ENCODE results near the gene IFNLR1.

Gene IFNLR1

GRCh38 chr1:24119859-24120756 lies 67.0 kb downstream of the IFNLR1 start:
- no peak for DNase-seq

DNA sequence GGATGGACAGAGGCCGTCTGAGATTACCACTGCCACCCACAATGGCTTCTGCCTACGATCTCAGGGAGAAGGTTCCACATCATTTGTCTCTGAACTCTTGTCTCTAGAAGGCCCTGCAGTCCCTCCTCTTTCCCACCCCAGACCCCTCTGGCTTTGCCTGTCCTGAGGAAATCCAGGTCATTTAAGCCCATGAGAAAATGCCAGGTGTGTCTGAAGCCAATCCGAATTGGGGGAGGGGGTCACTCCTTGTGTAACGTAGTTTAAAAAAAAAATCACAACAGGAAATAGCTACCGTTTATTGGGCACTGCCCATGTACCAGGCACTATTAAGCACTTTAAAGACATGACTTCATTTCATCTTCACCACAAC lies 67.6 kb downstream of the IFNLR1 start:
- no peak for DNase-seq

DNA sequence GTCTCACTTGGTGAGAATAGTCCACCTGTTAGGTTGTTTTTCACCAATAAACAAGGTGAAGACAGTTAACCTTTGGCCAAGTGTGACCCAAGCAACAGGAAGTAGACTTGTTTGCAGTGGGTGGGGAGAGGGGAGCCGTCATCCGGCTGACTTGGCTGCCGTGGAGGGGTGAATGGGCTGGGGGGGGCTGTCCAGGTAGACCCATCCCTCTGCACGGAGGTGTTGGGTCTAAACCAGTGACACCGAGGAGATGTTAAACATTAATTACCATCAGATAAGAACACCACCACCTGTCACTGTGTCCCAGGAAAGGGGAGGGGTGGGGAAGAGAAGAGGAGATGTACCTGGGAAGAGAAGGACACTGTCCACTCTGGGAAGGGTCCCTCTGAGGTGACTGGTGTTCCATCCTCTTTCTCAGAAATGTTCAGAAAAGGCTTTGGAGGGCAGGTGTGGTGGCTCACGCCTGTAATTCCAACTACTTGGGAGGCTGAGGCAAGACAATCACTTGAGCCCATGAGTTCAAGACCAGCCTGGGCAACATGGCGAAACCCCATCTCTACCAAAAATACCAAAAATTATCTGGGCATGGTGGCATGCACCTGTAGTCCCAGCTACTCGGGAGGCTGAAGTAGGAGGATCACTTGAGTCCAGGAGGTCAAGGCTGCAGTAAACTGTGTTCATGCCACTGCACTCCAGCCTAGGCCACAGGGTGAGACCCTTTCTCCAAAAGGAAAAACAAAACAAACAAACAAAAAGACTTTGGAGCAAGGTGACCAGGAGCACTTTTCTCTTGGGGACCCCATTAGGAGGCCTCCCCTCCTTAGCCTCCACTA lies 68.5 kb downstream of the IFNLR1 start:
- DNase-seq, result no peak

- DNase-seq, result no peak
Observed at GRCh38 chr1:24117722-24118409, 69.2 kb downstream of the IFNLR1 start.

DNA sequence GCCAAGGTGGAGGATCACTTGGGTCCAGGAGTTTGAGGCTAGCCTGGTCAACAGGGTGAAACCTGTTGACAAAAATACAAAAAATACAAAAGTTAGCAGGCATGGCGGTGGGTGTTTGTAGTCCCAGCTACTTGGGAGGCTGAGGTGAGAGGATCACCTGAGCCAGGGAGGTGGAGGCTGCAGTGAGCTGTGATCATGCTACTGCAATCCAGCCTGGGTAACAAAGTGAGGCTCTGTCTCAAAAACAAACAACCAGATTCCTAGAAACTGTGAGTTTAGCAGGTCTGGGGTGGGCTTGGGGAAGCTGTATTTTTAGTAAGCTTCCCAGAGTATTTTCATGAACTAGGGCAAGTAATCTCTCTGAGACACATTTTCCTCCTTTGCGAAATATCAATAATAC lies 70.0 kb downstream of the IFNLR1 start:
- DNase-seq, result no peak

- DNase-seq, result no peak
Observed at GRCh38 chr1:24114753-24115152, 72.3 kb downstream of the IFNLR1 start.

- no peak for DNase-seq
Observed at GRCh38 chr1:24113641-24114033, 73.5 kb downstream of the IFNLR1 start.

DNA sequence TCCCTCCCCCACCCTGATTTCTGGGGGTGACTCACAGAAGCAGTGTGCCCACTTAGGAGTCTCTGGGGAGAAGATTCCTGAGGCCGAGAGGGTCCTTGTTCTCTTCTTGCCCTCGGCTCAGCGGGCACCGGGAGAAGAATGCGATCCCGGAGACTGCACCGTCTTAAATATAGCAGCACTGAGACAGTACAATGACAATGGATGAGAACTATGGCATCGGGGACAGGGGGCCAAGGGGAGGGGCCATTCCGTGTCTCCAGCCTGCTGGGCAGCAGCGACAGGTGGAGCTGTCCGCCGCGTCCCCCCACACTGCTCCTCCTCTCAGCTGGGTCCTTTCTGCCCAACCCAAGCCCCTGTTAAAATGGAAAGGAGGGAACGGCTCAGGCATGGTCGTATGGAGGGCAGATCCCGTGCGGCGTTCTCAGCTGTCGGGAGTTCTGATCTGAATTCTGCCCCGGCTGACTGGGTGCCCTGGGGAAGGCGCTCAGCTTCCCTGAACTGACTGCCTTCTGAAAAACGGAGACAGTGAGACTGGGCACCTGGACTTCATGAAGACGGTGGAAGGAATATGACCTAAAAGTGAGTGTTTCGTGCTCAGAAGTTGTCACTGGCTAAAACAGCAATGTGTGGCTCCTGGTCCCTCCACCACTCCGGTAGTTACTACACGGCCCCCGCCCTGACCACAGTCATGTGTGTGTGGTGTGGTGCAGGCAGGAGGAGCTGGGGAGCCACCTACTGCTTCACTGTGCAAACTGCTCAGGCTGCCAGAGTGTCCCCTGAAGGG lies 74.9 kb downstream of the IFNLR1 start, which contains the start of gene MYOM3:
Gene MYOM3, minus strand, starts transcription at position 140 of the 784 bp plus-strand sequence. CDS start 3,499 bp downstream, outside the sequence.
- peak; percentile 71 for DNase-seq

GRCh38 chr1:24111262-24111995 lies 75.7 kb downstream of the IFNLR1 start:
- no peak for DNase-seq

DNA sequence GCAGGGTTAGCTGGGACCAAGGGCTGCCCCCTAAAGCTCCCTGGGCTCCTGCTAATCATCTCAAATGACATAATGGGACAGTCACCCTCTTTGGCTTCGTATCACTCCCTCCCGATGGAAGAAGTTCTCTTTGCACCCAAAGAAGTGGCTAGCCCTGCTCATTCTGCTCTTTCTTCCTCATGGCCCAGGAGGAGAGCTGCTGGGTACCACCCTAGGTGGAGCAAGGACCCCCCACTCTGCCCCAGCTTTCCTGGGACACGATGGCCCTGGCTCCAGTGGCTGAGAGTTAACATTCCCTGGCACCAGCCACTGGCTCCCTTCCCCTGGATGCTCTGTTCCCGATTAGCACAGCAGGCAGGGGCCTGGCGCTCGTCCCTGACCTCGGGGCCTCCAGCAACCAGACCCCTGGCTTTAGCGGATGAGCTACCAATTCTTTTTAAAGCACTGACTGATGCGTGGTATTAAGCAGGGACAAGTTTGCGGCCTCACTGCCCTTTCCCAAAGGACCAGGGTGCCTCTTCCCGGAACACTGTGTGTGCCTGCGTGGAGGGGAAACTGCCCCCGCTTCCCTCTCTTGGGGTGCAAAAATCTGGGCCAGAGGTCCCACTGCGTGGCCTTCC lies 76.3 kb downstream of the IFNLR1 start:
- DNase-seq, result no peak

DNA sequence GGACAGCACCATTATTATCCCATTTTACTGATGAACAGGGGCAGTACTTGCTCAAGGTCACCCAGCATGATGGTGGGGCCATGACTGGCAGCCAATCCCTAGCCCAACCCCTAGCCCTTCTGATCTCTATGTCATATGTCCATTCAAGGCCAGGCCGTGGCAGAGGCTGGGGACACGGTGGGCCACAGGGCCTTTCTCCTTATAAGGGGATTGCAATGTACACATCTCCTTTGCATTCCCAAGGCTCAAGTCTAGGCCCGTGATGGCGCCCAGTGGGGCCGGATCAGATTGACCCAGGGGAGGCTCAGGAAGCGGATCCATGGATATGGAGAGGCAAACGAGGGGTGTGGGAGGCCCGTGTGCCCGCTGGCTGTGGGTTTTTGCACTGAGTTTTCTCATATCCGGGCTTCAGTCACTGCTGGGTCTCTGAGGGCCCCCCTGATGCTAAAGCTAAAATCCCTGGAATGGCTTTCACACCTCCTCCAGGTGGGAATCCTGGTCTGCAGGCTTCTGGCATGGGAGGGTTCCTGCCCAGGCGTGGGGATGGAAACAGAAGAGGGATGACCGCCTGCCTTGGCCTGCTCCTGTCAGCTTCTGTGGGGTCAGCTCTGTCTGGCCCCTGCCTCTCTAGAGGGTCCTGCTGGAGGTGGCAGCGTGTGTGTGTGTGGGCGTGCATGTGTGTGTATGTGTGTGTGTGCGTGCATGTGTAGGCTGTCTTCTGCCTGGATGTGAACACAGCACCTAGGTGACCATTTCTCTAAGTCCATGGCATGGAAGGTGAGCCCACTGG lies 77.2 kb downstream of the IFNLR1 start:
- DNase-seq, result no peak

DNA sequence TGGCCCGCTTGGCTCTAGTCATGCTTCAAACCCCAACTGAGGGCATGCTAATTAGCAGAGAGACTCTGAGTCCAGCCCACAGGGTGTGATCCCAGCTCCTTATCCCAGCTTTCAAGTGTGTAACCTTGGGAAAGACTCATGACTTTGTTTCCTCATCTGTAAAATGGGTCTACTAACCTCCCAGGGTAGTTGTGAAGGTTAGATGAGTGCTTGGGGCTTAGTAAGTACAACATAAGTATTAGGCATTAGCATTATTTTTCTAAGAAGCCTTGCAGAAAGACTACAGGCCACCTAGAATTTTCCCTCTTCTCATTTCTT lies 78.0 kb downstream of the IFNLR1 start:
- DNase-seq, result no peak

DNA sequence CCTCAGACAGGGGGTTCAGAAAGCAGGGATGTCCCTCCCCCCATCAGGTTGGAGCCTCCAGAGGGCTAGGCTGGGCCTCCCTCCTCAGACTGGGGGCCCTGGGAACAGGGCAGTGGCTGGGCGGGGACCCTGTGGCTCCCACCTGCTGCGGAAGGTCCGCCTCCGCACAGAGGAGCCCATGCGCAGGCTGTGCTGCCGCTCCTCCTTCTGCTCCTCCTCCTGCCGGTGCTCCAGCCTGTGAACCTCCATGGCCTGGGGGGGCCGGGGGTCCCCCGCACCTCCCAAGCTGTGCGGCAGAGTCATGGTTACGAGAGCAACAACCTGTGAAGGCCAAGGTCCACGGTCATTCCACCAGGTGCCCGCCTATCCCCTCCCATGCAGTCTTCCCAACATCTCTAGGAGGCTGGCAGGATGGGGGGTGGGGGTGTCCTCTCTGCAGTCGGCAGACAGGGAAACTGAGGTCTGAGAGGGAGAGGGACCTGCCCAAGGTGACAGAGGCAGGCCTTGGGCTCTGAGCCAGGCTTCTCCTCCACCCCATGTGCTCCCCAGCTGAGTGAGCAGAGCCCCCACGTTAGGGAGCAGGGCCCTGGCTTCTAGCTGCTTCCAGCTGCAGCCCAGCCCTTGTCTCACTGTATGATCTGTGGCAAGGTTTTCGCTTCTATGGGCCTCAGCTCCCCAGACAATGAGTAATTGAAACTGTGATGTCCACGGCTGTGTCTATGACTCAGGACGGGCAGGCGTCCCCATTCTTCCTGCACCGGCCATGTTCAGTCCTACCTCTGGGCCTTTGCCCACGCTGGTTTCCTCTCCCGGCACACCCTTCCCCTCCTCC lies 78.5 kb downstream of the IFNLR1 start:
- DNase-seq, result no peak

DNA sequence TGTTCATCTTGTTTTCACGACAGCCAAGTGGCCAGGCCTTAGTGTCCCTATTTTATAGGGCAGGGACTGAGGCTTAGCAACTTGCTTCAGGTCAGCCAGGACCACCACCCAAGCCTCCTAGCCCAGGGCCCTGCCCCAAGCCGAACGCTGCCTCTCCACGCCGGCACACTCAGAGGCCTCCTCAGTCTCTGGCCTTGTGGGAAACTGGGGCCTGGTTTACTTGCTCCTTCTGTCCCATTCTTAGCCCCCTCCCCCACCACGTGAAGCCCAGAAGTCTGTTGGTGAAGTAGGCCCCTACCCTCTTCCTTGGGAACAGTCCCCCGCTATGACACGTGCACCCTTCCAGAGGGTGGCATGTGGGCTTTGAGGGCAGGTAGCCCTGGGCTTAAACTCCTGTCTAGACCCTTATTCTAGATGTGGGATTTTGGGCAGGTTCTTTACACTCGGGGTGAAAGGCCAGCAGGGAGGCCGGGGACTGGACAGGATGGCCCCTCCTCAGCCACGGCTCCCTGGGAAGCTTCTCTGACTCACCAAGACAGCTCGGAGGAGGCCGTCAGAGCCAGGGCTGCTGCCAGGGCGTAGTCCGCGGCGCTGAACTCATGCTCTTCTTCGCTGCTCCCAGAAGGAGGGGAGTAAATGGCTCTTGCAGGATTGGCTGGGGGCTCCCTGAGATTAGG lies 79.5 kb downstream of the IFNLR1 start:
- no peak for DNase-seq

DNA sequence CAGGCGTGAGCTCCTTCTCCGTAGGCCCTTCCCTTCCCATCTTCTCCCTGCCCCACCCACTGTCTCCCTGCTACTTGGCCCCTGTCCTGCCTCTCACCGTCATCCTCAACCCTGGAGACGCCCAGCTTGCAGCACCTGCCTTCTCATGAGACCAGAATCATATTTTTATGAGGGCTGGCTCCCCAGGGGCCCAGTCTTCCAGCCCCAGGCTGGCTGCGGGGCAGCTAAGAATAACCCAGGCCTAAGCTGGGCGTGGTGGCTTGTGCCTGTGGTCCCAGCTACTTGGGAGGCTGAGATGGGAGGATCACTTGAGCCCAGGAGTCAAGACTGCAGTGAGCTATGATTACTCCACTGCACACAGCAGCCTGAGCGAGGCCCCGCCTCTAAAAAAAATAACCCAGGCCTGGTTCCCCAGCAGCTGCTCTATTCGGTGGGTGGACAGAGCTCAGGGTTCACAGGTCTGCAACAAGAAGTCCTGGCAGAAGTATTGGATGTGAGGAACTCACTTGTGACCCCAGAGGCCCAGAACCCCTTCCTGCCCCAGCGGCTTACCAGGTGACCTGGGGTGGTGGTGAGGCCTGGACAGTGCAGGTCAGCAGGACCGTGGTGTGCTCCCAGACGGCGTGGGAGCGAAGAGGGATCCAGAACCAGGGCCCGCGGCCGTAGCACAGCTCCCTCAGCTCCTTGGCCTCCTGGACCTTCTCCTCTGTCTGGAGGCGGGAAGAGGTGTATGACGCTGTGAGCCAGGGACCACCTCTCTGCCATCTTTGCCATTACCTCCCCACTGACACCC lies 81.5 kb downstream of the IFNLR1 start:
- DNase-seq, result no peak

DNA sequence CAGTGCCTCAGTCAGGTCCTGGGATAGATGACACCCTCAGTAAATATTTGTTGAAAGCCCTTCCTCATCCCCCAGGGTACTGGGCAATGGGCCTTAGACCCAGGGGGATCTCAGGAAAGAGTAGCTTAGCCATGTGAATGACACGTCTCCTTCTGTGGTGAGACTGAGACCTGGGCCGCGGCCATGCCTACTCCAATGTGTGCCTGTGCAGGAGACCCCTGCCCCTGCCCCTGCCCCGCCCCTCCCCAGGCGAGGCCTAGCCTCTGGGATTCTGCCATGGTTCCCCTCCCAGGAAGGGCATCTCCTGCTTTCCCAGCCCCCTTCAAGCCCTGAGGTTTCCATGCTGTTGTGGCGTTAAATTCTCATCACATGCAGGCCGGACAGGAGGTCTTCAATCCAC lies 82.2 kb downstream of the IFNLR1 start:
- no peak for DNase-seq
